Glomerular endothelial cell (primary cell): ENCODE measurements around the gene DPF1. TPM values are rescaled to one million over a fixed set of nuclear protein-coding genes. Genes with fewer than 3 reads are reported as not detected.

ENCODE experiments used
- DNase-seq: peaks from one replicate; pipeline ENCODE4 v3.0.0-alpha.2; 2011; ENCODE audit warnings: low read depth, low spot score; ENCODE audit errors: extremely low read depth
- total RNA-seq: library from RNA; depleted of rRNA; stranded (reverse); fragments of >200 nt; gene quantifications from 2 replicates; pipeline ENCODE4 v1.2.3, GENCODE V29; 2015

Gene DPF1
- total RNA-seq, 1 donor from 2014 or later: 1.5 TPM

DNA sequence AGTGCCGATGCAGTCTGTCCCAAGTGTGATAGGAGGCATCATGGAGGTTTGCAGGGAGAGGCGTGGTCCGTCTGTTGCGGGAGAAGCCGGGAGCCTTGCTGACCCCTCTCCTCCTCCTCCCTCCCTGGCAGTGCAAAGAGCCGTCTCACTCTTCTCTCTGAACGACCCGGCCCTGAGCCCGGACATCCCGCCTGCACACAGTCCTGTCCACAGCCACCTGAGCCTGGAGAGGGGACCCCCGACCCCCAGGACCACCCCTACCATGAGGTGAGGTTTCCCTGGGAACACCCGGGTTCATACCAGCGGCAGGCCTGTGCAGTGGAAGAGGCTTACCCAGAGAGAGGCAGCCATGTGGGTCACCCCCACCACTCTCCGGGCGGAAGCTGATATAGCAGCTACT lies 22.3 kb downstream of the DPF1 start:
- no peak for DNase-seq

DNA sequence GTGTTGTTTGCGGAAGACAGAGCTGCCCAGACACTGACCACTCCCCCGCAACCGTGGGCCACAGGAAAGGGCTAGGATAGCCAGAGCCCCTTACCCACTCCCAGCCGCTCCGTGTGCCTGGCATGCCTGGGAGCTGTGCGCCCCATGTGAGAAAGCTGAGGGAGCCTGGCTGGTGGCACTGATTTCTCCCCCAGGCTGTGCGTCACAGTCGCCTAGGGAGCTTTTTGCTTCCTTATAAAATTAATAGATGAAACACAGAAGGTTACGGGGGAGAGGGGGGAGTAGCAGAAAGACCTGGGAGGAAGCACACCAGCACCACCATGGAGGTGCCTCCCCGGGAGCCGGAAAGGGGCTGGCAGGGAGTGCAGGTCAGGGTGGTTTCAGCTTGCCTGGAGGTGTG lies 24.7 kb downstream of the DPF1 start:
- no peak for DNase-seq

DNA sequence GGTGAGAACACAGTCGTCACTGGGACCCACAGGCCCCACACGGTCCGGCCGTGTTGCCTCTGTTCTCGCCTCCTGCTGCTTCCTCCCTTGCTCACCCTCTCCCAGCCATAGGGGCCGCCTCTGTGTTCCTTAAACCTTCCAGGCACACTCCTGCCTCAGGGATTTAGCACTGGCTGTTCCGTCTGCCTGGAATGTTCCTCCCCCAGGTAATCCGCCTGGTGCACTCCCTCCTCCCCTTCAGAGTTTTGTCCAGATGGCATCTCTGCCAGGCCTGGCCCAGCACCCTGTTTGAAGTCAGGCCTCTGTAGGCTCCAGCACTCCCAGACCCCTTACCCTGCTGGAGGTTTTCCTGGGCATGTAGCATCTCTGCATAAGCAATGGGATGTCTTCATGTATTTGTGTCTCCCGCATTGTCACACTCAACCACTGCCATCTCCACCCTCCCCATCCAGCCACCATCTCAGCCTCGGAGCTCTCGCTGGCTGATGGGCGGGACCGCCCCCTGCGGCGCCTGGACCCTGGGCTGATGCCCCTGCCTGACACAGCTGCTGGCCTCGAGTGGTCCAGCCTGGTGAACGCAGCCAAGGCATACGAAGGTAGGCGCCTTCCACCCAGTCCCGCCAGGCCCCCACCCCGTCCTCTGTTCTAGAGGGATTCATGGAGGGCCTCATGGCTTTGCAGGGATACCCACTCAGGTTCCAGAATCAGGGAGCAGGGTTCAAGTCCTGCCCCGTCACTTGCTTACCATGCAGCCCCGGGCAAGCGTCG lies 25.9 kb downstream of the DPF1 start:
- DNase-seq: no peak

DNA sequence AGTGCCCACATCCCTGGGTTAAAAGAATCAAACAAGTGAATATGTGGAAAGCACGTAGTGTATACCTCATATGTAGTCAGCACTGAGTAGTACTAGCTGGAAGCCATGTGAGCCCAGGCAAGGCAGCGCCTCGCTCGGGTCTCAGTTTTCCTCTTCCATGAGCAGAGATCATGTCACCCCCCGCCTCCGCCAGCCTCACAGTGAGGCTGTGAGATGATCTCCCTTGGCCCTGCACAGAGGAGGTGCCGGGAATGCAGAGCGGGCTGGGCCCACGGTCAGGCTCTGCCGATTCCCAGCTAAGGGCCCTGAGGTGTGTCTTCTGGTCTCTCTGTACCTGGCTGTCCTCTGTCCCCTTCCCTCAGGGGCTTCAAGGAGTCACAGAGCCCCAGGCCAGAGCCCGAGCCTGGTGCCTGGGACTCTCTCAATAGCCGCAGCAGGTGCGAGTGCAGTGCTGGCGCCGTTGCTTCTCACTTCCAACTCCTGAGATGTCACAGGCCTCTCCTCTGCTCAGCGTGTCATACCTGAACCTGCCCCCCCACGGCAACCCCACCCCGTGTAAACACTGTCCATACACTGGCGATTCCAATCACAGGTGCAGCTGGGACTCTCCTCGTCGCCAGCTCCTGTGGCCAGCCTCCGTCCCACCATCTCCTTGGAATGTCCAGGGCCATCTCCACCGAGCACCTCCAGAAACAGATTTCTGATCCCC lies 26.9 kb downstream of the DPF1 start:
- no peak for DNase-seq

DNA sequence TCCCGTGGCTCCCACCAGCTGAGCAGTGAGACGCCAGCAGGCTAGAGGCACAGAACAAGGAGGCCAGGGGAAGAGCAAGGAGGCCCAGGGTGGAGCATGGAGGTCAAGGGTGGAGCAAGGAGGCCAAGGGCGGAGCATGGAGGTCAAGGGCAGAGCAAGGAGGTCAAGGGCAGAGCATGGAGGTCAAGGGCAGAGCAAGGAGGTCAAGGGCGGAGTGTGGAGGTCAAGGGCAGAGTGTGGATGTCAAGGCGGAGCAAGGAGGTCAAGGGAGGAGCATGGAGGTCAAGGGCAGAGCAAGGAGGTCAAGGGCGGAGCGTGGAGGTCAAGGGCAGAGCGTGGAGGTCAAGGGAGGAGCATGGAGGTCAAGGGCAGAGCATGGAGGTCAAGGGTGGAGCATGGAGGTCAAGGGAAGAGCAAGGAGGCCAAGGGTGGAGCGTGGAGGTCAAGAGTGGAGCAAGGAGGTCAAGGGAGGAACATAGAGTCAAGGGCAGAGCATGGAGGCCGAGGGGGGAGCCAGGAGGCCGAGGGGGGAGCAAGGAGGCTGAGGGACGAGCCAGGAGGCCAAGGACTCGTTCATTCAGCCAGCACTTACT lies 27.7 kb downstream of the DPF1 start:
- DNase-seq: no peak

DNA sequence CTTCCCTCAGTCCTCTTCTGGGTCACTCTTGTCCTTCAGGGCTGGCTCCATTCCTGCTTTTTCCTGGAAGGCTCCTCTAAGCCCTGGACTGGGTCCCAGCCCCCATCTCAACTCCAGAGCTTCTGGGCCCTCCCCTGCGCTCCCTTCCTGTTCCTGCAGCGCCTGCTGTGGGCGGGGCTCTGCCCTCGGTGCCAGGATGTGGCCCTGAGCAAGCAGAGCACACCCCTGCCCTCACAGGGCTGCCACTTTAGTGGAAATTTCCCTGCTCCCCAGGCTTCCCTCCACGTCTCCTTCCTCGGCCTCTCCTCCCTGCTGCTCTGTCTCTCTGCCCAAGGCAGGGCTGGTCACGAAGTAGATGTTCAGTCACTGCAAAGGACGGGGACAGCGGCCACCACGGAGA lies 28.8 kb downstream of the DPF1 start:
- no peak for DNase-seq

DNA sequence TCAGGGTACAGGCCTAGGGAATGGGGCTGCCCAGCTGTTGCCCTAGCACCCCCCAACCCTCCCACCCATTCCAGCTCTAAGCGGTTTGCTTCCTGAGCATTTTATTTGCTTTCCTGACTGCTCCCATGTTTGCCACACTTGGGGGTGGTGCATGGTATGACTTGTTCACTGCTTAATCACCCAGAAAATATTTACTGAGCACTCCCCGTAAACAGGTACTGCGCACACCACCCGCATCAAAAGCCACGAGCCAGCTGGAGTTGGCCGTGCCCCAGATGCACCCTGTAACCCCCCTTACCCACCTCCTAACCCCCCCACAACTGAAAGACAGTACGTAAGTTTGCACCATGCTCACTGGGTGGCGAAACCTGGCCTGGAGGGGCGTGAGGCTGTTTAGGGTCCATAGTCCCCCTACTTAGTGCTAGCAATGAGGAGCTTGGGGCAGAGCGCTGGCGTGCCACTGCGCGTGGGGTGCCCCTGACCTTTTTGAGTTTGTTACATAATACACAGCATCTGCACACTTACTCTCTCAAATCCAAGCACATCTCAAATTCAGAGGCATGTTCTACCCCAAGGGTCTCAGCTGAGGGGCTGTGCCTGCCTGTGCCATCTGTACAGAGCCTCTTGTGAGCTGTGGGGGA lies 29.8 kb downstream of the DPF1 start:
- no peak for DNase-seq

DNA sequence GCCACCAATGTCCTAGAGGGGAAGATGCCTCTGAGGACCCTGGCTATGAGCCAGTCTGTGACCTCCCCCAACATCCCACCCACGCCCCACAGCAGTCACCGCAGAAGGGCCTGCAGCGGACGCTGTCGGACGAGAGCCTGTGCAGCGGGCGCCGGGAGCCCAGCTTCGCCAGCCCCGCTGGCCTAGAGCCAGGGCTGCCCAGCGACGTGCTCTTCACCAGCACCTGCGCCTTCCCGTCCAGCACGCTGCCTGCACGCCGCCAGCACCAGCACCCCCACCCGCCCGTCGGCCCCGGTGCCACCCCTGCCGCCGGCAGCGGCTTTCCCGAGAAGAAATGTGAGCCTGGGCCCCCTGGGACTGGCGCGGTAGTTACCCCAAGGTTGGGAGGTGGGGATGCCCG lies 30.6 kb downstream of the DPF1 start:
- DNase-seq: no peak

DNA sequence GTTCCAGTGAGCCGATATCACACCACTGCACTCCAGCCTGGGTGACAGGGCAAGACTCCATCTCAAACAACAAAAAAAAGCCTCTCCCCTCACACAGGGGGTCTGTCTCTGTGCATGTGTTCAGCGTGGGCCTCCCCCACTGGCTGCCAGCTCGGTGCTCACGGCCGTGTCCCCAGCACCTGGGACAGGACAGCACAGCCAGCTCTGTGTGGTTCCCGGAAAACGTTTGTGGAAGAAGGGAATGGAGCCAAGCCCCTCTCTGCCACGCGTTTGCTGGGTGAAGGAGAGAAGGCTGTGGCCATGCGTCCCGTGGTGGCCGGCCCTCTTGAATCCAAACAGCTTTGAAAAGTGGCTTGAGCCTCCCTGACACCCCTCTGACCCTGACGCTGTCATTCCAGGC lies 32.3 kb downstream of the DPF1 start:
- DNase-seq: no peak

DNA sequence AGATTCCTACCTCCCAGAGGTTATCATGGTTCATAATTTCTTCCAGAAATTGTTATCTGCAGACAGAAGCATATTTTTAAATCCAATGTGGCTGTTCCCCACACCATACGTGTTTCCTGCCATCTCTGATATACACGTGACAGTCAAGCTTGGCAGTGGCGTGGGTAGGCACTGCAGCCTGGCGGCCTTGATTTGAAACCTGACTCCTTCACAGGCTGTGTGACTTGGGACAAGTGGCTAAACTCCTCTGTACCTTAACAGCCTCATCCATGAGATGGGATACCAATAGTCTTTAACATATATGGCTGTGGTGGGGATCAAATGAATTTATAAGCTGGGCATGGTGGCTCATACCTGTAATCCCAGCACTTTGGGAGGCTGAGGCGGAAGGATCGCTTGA lies 33.2 kb downstream of the DPF1 start:
- no peak for DNase-seq

DNA sequence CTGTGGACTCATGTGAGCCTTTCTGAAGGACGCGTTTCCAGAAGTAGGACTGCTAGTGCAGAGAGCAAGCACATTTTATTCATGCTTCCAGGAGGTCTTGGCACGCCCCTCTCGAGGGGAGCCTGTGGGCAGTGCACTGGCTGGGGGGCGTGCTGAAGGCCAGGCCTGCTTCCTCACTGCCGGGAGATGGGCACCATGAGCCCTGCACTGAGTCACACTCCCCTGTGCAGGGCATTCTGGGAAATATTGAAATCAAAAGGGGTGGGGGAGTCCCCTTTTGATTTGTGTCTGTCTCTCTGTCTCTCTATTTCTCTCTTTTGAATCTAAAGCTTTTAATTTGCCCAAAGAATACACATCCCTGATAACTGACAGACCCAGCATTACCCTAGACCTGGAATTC lies 34.0 kb downstream of the DPF1 start:
- DNase-seq: no peak

DNA sequence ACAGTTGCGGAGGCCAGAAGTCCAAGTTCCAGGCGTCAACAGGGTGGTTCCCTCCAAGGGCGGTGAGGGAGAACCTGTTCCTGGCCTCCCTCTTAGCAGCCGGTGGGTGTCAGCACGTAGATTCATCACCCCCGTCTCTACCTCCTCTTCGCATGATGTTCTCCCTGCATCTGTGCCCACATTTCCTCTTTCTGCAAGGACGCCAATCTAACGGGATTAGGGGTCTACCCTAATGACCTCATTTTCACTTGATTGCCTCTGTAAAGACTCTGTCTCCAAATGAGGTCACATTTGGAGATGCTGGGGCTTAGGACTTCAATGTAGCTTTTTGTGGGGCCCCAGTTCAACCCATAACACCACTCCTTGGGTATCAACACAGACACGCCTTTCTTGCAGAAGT lies 38.5 kb downstream of the DPF1 start:
- DNase-seq: no peak

DNA sequence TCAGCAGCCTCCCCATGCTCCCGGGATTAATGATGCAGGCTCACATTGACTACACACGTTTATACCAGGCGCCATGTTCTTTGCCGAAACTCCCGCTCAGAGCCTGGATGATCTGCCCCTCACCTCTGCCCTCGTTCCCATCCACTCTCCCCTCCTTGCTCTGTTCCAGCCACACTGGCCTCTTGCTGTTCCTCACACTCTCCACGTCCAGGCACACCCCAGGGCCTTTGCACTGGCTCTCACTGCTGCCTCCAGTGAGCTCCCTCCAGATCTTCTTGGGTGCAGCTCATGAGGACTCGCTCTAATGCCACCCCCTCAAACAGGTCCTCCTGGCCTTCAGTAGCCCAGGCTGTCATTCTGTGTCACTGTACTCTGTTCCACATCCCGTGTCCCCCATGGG lies 39.2 kb downstream of the DPF1 start:
- no peak for DNase-seq

DNA sequence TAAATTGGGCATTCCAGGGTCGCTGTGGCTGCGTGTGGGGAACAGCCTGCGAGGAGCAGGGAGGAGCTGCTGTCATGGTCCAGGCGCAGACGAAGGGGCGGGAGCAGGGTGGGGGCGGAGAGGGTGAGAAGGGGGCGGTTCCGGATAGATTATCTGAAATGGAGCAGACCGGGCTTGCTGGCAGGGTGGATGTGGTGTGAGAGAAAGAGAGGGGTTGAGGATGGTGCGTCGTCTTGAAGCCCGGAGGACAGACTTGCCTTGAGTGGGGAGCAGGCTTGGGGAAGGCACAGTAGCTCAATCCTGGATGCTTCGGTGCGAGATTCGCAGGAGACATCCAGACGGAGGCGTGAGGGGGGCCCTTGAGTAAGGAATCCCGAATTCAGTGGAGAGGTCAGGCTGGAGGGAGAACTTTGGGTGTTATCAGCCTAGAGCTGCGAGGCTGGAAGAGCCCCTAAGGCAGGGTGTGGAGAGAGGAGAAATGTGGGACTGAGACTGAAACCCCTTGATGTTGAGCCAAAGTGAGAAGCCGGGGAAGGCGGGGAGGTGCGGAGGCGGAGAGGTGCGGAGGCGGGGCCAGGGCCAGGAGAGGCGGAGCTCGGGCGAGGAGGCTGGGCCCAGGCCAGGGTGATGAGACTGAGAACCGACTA lies 40.6 kb downstream of the DPF1 start:
- no peak for DNase-seq

DNA sequence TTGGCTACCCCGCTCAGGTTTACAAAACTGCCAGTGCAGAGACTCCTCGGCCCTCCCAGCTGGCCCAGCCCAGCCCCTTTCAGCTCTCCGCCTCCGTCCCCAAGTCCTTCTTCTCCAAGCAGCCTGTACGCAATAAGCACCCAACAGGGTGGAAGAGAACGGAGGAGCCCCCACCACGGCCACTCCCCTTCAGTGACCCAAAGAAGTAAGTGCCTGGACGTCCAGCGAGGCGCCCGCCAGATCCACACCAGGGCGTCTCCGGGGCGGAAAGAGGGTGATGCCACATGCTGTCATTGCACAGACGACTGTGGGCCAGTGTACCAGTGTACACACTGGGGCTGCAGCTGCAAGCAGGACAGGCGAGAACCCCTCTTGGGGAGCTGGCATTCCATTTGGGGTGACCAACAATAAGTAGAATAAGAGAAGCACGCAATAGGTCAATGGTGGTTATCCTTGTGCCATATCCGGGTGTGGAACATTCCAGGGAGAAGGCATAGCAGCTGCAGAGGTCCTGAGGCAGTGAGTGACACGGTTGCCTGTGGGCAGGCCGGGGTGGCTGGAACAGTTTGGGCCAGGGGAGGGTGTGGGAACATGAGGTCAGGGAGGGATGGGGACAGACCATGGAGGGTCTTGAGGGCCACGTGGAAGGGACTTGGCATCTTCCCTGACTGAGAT lies 41.3 kb downstream of the DPF1 start:
- no peak for DNase-seq

DNA sequence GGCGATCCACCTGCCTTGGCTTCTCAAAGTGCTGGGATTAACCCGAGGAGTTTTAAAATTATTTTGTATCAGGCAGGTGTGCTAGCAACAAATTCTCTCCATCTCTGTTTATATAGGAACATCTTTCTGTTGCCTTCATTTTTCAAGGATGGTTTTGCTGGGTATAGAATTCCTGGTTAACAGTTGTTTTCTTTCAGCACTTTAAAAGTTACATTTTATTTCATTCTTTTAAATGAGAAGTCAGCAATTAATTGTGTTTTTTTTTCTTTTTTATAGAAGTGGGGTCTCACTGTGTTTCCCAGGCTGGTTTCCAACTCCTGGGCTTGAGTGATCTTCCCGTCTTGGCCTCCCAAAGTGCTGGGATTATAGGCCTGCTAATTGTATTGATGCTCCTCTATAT lies 44.0 kb downstream of the DPF1 start:
- no peak for DNase-seq

DNA sequence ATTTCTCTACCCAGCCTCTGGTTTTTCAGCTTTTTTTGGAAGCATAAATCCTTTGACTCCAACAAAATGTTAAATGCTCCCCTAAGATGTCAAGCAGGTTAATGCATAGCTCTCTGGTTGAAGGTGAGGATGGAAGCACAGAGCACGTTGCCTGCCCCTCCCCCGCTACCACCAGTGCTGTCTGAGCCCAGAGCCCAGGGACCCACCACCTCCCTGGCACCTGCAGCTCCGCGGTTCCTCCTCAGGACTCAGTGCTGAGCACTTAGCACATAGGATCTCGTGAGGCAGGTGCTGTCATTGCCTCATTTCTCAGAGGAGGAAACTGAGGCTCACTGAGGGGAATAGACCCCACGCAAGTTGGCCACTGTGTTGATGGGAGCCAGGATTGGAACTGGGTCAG lies 48.6 kb downstream of the DPF1 start:
- DNase-seq: no peak

DNA sequence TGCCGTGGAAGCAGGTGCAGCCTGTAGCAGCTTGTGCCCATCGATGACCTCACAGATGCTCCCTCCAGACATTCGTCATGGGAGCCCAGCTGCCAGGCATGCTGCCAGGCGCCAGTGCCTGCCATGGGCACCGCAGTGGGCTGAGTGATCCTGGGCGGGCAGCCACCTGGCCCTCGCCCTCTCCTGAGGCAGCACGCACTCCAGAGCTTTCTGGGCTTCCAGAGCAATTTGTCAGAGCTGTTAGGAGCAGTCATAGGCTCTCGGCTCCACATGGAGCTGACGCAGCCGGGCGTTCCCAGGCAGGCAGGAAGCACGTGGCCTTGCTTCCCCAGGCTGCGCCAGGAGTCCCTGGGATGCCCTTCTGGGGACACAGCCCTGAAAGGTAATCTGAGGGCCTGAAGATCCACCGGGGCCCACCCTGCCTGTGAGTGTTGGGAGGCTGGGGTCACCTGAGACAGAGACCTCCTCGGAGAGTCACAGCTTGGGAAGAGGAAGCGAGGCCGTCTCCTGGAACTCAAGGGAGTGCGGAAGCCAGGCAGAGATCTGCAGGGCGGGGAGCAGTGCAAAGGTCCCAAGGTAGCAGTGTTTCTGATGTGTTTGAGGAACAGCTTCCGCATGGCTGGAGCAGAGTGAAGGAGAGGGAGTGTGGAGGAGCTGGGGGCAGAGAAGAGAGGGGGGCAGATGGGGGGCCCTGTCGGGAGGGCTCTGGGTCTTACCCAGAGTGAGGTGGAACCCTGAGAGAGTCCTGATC lies 50.6 kb downstream of the DPF1 start:
- DNase-seq: peak; percentile 5

DNA sequence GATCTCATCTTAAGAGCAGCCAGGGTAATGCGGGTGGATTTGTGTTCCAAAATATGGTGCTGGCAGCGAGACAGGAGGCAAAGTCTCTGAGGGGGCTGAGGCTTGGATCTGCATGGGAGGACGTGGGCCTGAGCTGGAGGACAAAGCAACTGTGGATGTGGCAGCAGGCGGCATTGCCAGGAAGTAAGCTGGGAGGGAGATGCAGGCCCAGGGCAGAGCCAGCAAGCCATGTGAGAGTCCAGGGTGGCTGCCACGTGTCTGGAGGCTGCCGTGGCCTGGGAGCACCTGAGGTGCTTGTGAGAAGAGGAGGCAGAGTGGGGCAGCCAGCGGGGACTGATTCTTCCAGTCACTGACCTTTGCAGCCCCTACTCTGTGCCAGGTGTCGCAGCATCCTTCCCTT lies 52.0 kb downstream of the DPF1 start:
- no peak for DNase-seq

DNA sequence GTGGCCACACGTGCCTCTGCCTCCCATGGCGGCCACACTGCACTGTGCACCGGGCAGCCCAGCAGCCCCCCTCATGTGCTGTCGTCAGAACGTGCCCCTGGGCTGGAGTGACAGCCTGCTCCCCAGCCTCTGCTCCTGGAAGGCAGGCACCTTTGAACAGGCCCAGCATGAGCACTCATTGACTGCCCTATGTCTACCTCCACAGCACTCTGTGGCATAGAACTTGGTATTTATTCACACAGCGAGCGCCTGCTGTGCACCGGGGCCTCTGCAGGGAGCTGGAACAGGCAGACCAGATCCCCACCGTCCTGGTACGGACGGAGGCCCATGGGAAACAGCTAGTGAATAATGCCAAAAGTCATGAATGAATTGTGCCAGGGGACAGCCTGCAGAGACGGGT lies 53.7 kb downstream of the DPF1 start:
- no peak for DNase-seq
